ENCODE data around the gene CAMSAP1.
A peak's percentile ranks its signal among the peaks of the same experiment; 100 is the strongest.
"Not testable (repeated sequence)": the region's sequence is repeated elsewhere in the genome, so short reads cannot be mapped to it uniquely, and the experiment has no call there.

The CAMSAP1 gene

DNA sequence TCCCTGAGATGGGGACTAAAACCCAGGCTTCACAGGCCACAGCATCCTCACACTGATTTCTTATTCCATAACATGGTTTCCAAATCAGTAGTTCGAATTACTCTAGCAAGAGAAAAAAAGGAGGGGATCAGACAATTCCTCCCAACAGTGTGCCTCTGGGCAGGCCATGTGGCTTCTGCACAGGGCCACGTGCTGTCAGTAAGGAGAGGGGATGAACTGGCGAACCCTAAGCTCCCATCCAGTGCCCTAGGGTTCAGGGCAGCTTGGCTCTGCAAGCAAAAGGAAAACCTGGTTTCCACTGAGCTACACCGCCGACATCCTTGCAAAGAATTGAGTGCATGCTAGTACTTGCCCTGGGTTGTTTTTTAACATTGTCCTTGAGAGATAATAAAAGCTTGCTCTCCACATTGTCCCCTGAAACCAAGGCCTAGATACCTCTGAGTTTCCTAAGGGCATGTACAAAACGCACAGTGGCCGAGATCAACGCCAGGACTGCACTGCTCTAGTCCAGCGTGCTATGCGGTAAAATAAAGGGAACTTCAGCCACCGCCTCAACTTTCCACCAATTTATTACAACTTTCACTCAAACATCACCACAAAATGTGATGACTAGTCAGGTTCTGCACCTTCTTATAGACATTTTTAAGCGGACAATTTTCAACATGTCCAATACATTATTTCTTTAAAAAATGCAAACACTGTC, 4.5 kb downstream of the CAMSAP1 start:
- Histone ChIP-seq H3K4me1 (ENCODE audit: control insufficient read depth, insufficient read depth, low read length) (peaks cover 16% of the 10 kb centered on the region), H3K4me3 (ENCODE audit: low read depth, low read length) (no peak overlapping the region), H3K27ac (ENCODE audit: low read depth, low read length) (no peak overlapping the region), H3K9me3 (ENCODE audit: control insufficient read depth, insufficient read depth, low read depth, low read length) (peaks cover 20% of the 10 kb centered on the region), H3K27me3 (ENCODE audit: control insufficient read depth, insufficient read depth, low read length) (no peaks in the 10 kb centered on the region), H3K9ac (ENCODE audit: low read length) (no peak overlapping the region), H3K36me3 (ENCODE audit: control insufficient read depth, insufficient read depth, low read length) (peaks cover 34% of the 10 kb centered on the region)

DNA sequence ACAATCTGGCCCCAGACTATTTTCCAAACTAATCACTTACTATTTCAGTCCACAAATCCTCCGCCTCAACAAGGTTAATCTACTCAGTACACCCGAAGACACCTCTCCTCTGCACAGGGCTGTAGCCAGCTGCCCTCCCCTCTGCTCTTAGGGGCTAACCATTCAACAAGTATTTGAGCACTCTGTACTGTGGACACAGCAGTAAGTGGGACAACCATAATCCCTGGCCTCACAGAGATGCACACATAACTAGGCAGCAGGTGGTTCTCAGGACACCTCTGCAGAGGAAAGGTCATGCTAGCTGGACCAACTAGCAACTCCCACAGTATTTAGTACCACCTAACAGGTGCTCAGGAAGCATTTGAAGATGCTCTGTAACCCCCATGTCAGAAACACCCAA, 5.5 kb downstream of the CAMSAP1 start:
- H3K27me3 ChIP-seq (ENCODE audit: control insufficient read depth, insufficient read depth, low read length), result no peaks in the 10 kb centered on the region
- no peak overlapping the region for H3K9ac ChIP-seq (ENCODE audit: low read length)
- peaks cover 16% of the 10 kb centered on the region for H3K4me1 ChIP-seq (ENCODE audit: control insufficient read depth, insufficient read depth, low read length)
- H3K9me3 ChIP-seq (ENCODE audit: control insufficient read depth, insufficient read depth, low read depth, low read length), result peaks cover 25% of the 10 kb centered on the region
- peaks cover 35% of the 10 kb centered on the region for H3K36me3 ChIP-seq (ENCODE audit: control insufficient read depth, insufficient read depth, low read length)
- H3K4me3 ChIP-seq (ENCODE audit: low read depth, low read length), result no peak overlapping the region
- H3K27ac ChIP-seq (ENCODE audit: low read depth, low read length), result no peak overlapping the region

DNA sequence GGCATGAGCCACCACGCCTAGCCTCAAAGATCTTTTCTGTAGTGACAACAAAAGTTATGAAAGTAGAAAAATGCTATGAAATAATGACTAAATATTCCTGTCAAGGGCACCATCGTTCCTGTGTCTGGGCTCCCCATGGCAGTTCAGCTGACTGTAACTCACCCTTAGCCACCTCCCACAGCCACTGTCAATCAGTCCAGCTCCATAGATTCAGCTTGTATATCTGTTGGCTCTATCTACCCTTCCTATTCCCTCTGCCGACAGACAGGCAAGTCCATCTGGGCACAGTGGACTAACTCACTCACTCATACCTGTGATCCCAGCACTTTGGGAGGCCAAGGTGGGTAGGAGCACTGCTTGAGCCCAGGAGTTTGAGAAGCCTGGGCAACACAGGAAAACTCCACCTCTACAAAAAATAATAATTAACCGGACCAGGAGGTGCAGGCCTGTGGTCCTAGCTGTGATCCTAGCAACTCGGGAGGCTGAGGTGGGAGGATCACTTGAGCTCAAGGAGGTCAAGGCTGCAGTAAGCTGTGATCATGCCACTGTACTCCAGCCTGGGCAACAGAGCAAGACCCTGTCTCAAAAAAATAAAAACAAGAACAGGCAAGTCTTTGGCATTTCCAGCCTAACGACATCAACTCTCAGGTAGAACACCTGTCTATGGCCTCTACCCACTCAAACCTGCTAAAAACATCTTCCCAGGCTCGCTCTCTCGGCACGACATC, 6.2 kb downstream of the CAMSAP1 start:
- Histone ChIP-seq H3K36me3 (ENCODE audit: control insufficient read depth, insufficient read depth, low read length) (peaks cover 35% of the 10 kb centered on the region), H3K4me3 (ENCODE audit: low read depth, low read length) (no peak overlapping the region), H3K9ac (ENCODE audit: low read length) (no peak overlapping the region), H3K27ac (ENCODE audit: low read depth, low read length) (no peak overlapping the region), H3K4me1 (ENCODE audit: control insufficient read depth, insufficient read depth, low read length) (peaks cover 16% of the 10 kb centered on the region), H3K27me3 (ENCODE audit: control insufficient read depth, insufficient read depth, low read length) (no peaks in the 10 kb centered on the region), H3K9me3 (ENCODE audit: control insufficient read depth, insufficient read depth, low read depth, low read length) (peaks cover 26% of the 10 kb centered on the region)

DNA sequence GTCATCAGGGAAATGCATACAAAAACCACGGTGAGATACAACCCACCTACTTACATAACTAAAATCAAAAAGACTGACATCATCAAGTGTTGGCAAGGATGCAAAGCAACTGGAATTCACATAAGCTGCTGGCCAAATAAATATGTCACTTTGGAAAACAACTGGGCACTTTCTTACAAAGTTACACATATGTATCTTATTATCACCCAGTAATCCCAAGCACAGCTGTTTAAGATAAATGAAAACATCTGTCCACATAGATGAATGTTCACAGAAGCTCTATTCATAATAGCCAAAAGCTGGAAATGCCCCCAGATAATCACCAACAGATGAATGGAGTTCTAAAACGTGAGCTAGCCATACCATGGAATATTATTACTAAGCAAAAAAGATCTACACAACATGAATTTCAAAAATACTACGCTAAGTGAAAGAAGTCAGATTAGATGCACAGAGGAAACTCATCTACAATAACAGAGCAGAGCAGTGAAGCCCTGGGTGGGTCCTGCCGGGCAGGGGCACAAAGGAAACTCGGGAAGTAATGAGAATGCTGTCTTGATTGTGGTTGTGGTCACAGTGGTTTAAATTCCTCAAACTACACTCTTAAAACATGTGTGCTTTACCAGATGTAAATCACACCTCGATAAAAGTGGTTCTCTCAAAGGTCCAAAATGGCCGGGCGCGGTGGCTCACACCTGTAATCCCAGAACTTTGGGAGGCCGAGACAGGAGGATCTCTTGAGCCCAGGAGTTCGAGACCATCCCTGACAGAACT, 8.5 kb downstream of the CAMSAP1 start:
- no peak overlapping the region for H3K4me3 ChIP-seq (ENCODE audit: low read depth, low read length)
- peaks cover 27% of the 10 kb centered on the region for H3K9me3 ChIP-seq (ENCODE audit: control insufficient read depth, insufficient read depth, low read depth, low read length)
- peaks cover 18% of the 10 kb centered on the region for H3K4me1 ChIP-seq (ENCODE audit: control insufficient read depth, insufficient read depth, low read length)
- no peak overlapping the region for H3K27ac ChIP-seq (ENCODE audit: low read depth, low read length)
- H3K9ac ChIP-seq (ENCODE audit: low read length), result no peak overlapping the region
- H3K36me3 ChIP-seq (ENCODE audit: control insufficient read depth, insufficient read depth, low read length), result peaks cover 35% of the 10 kb centered on the region
- H3K27me3 ChIP-seq (ENCODE audit: control insufficient read depth, insufficient read depth, low read length), result no peaks in the 10 kb centered on the region

DNA sequence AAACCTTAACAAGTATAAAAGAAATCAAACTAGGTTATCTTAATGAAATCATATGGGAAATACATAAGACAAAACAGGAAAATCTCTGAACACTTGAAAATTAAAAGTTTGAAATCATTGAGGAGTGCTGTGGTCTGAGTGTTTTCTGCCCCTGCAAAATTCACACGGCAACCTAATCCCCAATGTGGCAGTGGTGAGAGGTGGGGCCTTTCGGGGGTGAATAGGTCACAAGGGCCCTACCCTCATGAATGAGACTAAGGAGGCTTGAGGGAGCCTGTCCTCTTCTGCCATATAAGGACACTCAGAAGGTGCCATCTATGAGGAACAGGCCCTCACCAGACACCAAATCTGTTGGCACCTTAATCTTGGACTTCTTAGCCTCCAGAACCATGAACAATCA, 10.7 kb downstream of the CAMSAP1 start:
- Histone ChIP-seq H3K9ac (ENCODE audit: low read length) (no peak overlapping the region), H3K4me3 (ENCODE audit: low read depth, low read length) (no peak overlapping the region), H3K9me3 (ENCODE audit: control insufficient read depth, insufficient read depth, low read depth, low read length) (peaks cover 23% of the 10 kb centered on the region), H3K4me1 (ENCODE audit: control insufficient read depth, insufficient read depth, low read length) (peaks cover 13% of the 10 kb centered on the region), H3K27me3 (ENCODE audit: control insufficient read depth, insufficient read depth, low read length) (no peaks in the 10 kb centered on the region), H3K27ac (ENCODE audit: low read depth, low read length) (no peak overlapping the region), H3K36me3 (ENCODE audit: control insufficient read depth, insufficient read depth, low read length) (peaks cover 21% of the 10 kb centered on the region)

DNA sequence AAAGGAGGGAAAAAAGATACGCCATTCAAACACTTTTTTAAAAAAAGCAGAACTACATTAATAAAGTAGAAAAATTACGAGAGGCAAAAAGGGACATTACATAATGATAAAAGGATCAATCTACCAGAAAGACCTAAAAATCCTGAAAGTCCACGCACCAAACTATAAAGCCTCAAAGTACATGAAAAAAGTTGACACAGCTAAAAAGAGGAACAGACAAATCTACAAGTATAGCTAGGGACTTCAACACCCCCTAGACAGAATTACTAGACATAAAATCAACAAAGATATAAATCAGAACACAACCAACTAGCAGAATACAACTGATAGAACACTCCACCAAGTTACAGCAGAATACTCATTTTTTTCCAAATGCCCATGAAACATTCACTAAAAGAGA, 11.1 kb downstream of the CAMSAP1 start:
- Histone ChIP-seq H3K9me3 (ENCODE audit: control insufficient read depth, insufficient read depth, low read depth, low read length) (peaks cover 23% of the 10 kb centered on the region), H3K4me1 (ENCODE audit: control insufficient read depth, insufficient read depth, low read length) (peaks cover 16% of the 10 kb centered on the region), H3K27me3 (ENCODE audit: control insufficient read depth, insufficient read depth, low read length) (no peaks in the 10 kb centered on the region), H3K36me3 (ENCODE audit: control insufficient read depth, insufficient read depth, low read length) (peaks cover 18% of the 10 kb centered on the region), H3K27ac (ENCODE audit: low read depth, low read length) (no peak overlapping the region), H3K4me3 (ENCODE audit: low read depth, low read length) (no peak overlapping the region), H3K9ac (ENCODE audit: low read length) (no peak overlapping the region)

DNA sequence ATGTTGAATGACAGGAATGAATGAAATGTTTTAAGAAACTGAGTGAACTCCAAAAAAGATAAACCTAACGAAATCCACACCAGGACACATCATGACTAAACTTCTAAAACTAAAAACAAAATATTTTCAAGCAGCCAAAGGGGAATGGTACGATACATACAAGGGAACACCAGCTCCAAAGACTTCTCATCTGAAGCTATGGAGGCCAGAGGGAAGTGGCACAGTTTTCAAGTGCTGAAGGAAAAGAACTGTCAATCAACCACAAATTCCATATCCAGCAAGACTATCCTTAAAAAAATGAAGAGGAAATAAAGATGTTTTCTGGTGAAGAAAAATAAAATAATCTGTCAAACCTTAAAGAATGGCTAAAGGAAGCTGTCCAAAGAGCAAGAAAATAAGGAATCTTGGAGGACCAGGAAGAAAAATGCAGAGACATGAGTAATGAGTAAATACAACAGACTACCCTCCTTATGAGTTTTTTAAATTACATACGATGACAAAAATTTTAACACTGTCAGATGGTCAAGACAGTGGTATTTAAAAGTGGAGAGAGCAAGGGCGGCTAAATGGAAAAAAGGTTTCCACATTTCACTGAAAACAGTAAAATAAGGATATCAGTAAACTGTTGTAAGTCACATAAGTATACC, 12.0 kb downstream of the CAMSAP1 start:
- Histone ChIP-seq H3K9ac (ENCODE audit: low read length) (no peak overlapping the region), H3K27me3 (ENCODE audit: control insufficient read depth, insufficient read depth, low read length) (no peaks in the 10 kb centered on the region), H3K27ac (ENCODE audit: low read depth, low read length) (no peak overlapping the region)

DNA sequence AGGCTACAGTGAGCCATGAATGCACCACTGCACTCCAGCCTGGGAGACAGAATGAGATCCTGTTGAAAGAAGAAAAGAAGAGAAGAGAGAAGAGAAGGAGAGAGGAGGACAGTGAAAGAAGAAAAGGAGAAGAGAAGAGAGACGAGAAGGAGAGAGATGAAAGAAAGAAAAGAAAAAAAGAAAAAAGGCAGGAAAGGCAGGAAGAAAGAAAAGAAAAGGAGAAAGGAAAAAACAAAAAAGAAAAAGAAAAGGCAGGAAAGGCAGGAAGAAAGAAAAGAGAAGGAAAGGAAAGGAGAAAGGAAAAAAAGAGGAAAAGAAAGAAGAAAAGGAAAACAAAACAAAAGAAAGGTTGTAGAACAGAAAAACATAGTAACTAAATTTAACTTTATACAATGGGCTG, 14.2 kb downstream of the CAMSAP1 start:
- Histone ChIP-seq H3K27ac (ENCODE audit: low read depth, low read length) (no peak overlapping the region), H3K27me3 (ENCODE audit: control insufficient read depth, insufficient read depth, low read length) (no peaks in the 10 kb centered on the region), H3K4me1 (ENCODE audit: control insufficient read depth, insufficient read depth, low read length) (peaks cover 47% of the 10 kb centered on the region), H3K4me3 (ENCODE audit: low read depth, low read length) (no peak overlapping the region), H3K9ac (ENCODE audit: low read length) (no peak overlapping the region), H3K36me3 (ENCODE audit: control insufficient read depth, insufficient read depth, low read length) (0 out of 2 replicates have a peak, but pooled peaks cover 3% of the 10 kb centered on the region), H3K9me3 (ENCODE audit: control insufficient read depth, insufficient read depth, low read depth, low read length) (peaks cover 10% of the 10 kb centered on the region; the same call in 1 of the 2 replicates)

More for the DNA sequence above, 12.0 kb downstream of the CAMSAP1 start:
- peaks cover 16% of the 10 kb centered on the region for H3K36me3 ChIP-seq (ENCODE audit: control insufficient read depth, insufficient read depth, low read length)
- peaks cover 23% of the 10 kb centered on the region for H3K9me3 ChIP-seq (ENCODE audit: control insufficient read depth, insufficient read depth, low read depth, low read length)
- H3K4me3 ChIP-seq (ENCODE audit: low read depth, low read length), result no peak overlapping the region
- H3K4me1 ChIP-seq (ENCODE audit: control insufficient read depth, insufficient read depth, low read length), result peaks cover 25% of the 10 kb centered on the region

DNA sequence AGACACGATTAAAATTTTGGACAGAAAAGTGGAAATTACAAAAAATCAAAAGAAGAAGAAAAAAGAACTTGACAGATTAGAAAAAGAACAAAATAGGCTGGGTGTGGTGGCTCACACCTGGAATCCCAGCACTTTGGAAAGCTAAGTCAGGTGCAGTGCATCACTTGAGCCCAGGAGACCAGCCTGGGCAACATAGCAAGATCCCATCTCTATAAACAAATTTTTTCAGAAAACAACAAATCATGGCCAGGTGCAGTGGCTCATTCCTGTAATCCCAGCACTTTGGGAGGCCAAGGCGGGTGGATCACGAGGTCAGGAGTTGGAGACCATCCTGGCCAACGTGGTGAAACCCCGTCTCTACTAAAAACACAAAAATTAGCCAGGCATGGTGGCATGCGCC, 15.0 kb downstream of the CAMSAP1 start:
- not testable (repeated sequence) for H3K36me3 ChIP-seq (ENCODE audit: control insufficient read depth, insufficient read depth, low read length); H3K9me3 ChIP-seq (ENCODE audit: control insufficient read depth, insufficient read depth, low read depth, low read length); H3K27me3 ChIP-seq (ENCODE audit: control insufficient read depth, insufficient read depth, low read length); H3K9ac ChIP-seq (ENCODE audit: low read length); H3K4me3 ChIP-seq (ENCODE audit: low read depth, low read length); H3K27ac ChIP-seq (ENCODE audit: low read depth, low read length)
- peaks cover 55% of the 10 kb centered on the region for H3K4me1 ChIP-seq (ENCODE audit: control insufficient read depth, insufficient read depth, low read length)

DNA sequence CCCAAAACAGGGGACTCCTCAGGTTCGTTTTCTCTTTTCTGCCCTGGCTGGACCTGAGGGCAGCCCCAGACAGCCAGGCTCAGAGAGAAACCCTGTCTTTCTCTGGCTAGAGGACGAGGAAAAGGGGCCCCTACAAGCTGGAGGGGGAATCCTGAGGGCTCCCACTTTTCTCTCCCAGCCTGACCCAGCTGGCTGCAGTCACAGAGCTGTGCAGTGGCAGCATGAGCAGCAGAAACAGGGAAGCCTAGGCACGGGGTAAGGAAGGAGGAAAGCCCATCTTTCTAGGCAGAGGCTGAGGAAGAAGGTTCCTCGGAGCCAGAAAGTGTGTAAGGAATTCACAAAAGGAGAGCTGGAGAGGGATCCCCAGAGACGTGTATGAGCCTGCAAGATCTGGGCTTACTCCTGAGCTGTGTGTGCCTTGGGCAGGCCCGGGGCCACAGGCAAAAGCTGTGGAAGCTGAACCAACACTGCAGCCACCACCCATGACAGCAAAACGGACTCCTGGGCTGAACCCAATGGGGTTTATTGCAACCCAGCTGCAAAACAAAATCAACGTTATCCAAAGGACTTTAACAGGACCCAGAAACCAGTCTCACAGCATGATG, 16.2 kb downstream of the CAMSAP1 start:
- H3K9ac ChIP-seq (ENCODE audit: low read length), result no peak overlapping the region
- peaks cover 67% of the 10 kb centered on the region for H3K4me1 ChIP-seq (ENCODE audit: control insufficient read depth, insufficient read depth, low read length)
- H3K4me3 ChIP-seq (ENCODE audit: low read depth, low read length), result no peak overlapping the region
- no peaks in the 10 kb centered on the region for H3K27me3 ChIP-seq (ENCODE audit: control insufficient read depth, insufficient read depth, low read length)
- peaks cover under 1% of the 10 kb centered on the region; the same call in 1 of the 2 replicates for H3K9me3 ChIP-seq (ENCODE audit: control insufficient read depth, insufficient read depth, low read depth, low read length)
- 0 out of 2 replicates have a peak overlapping the region, but pooled peaks have one; percentile 45 for H3K27ac ChIP-seq (ENCODE audit: low read depth, low read length)
- H3K36me3 ChIP-seq (ENCODE audit: control insufficient read depth, insufficient read depth, low read length), result no peaks in the 10 kb centered on the region
